GM18505 (cell line): ENCODE measurements around the gene TNFSF9.
"Not testable (repeated sequence)": the region's sequence is repeated elsewhere in the genome, so short reads cannot be mapped to it uniquely, and the experiment has no call there.

Experiments
- ATAC-seq: cut with Tn5 transposase; IDR thresholded peaks from one replicate; pipeline ENCODE4 v1.9.1; 2021; ENCODE audit not compliant: unreplicated experiment
- POLR2A ChIP-seq: IDR thresholded peaks from 4 replicates; pipeline ENCODE4 v1.6.1; 2011; ENCODE audit warnings: borderline replicate concordance; ENCODE audit not compliant: insufficient read depth, insufficient read length; ENCODE audit errors: extremely low read depth

TNFSF9 gene

GRCh38 chr19:6568010-6568526 lies 37.2 kb downstream of the TNFSF9 start:
- TF ChIP-seq POLR2A = no peak
- no peak for ATAC-seq

GRCh38 chr19:6568816-6569215 lies 38.0 kb downstream of the TNFSF9 start:
- no peak for ATAC-seq
- no peak for TF ChIP-seq POLR2A

- ATAC-seq = no peak
- no peak for TF ChIP-seq POLR2A
Measured at GRCh38 chr19:6570764-6571163, 39.9 kb downstream of the TNFSF9 start.

GRCh38 chr19:6571167-6571566 lies 40.3 kb downstream of the TNFSF9 start:
- TF ChIP-seq POLR2A = no peak
- no peak for ATAC-seq

GRCh38 chr19:6572217-6572616 lies 41.4 kb downstream of the TNFSF9 start:
- TF ChIP-seq POLR2A = no peak
- ATAC-seq = no peak

- ATAC-seq = no peak
- TF ChIP-seq POLR2A = no peak
Measured at GRCh38 chr19:6573350-6573749, 42.5 kb downstream of the TNFSF9 start.

GRCh38 chr19:6576869-6577475 lies 46.1 kb downstream of the TNFSF9 start:
- no peak for ATAC-seq
- no peak for TF ChIP-seq POLR2A

GRCh38 chr19:6577476-6578125 lies 46.8 kb downstream of the TNFSF9 start:
- TF ChIP-seq POLR2A = peak; percentile 55
- peak; percentile 67 for ATAC-seq

GRCh38 chr19:6579450-6580178 lies 48.8 kb downstream of the TNFSF9 start:
- no peak for TF ChIP-seq POLR2A
- ATAC-seq = no peak

- ATAC-seq = no peak
- TF ChIP-seq POLR2A = no peak
Measured at GRCh38 chr19:6580313-6580712, 49.5 kb downstream of the TNFSF9 start.

- TF ChIP-seq POLR2A = peak; percentile 21
- not testable (repeated sequence) for ATAC-seq
Measured at GRCh38 chr19:6582515-6583484, 52.0 kb downstream of the TNFSF9 start.
